Stimulated activated CD4-positive, alpha-beta T cell treated with anti-CD3 and anti-CD28 coated beads, Interleukin-4, amount 100 ng/mL, for 1 hour (primary cell): ENCODE measurements around the gene KRT71.

Experiments used
- DNase-seq: peaks from one replicate; pipeline ENCODE4 v3.0.0-alpha.2; 2020

The KRT71 gene

GRCh38 chr12:52575256-52575655, 22.3 kb upstream of the KRT71 start:
- DNase-seq = no peak

- DNase-seq = no peak
These were observed 20.8 kb upstream of the KRT71 start, which contains the start of gene KRT74 for GRCh38 chr12:52573743-52574142. Gene KRT74 (minus strand): TSS chr12:52573843. CDS start chr12:52573777, 66 bp downstream.

- no peak for DNase-seq
These were observed 20.4 kb upstream of the KRT71 start for GRCh38 chr12:52573306-52573705.

- no peak for DNase-seq
These were observed 17.6 kb upstream of the KRT71 start for GRCh38 chr12:52570511-52570910.

GRCh38 chr12:52568111-52568510, 15.2 kb upstream of the KRT71 start:
- DNase-seq = no peak

- DNase-seq = no peak
These were observed 13.9 kb upstream of the KRT71 start for GRCh38 chr12:52566847-52567291.

GRCh38 chr12:52564582-52564981, 11.6 kb upstream of the KRT71 start:
- DNase-seq = no peak

- no peak for DNase-seq
These were observed 9.0 kb upstream of the KRT71 start for GRCh38 chr12:52561880-52562449.

- DNase-seq = no peak
These were observed 7.0 kb upstream of the KRT71 start for GRCh38 chr12:52559979-52560378.

GRCh38 chr12:52558781-52559445, 6.0 kb upstream of the KRT71 start:
- DNase-seq = no peak

GRCh38 chr12:52557476-52557875, 4.5 kb upstream of the KRT71 start:
- no peak for DNase-seq

- DNase-seq = no peak
These were observed 2.6 kb upstream of the KRT71 start for GRCh38 chr12:52555577-52555976.

GRCh38 chr12:52552055-52552454, 890 bp downstream of the KRT71 start:
- no peak for DNase-seq

- DNase-seq = no peak
These were observed 1.6 kb downstream of the KRT71 start for GRCh38 chr12:52551216-52551865.

- no peak for DNase-seq
These were observed 6.8 kb downstream of the KRT71 start for GRCh38 chr12:52546126-52546525.

GRCh38 chr12:52543985-52544883, 8.7 kb downstream of the KRT71 start:
- no peak for DNase-seq

GRCh38 chr12:52542785-52543318, 10.1 kb downstream of the KRT71 start:
- DNase-seq = no peak

GRCh38 chr12:52542157-52542556, 10.8 kb downstream of the KRT71 start:
- DNase-seq = no peak

- no peak for DNase-seq
These were observed 11.2 kb downstream of the KRT71 start for GRCh38 chr12:52541709-52542108.

- no peak for DNase-seq
These were observed 12.4 kb downstream of the KRT71 start for GRCh38 chr12:52540531-52540930.

- DNase-seq = no peak
These were observed 13.1 kb downstream of the KRT71 start for GRCh38 chr12:52539821-52540173.

- DNase-seq = no peak
These were observed 13.7 kb downstream of the KRT71 start for GRCh38 chr12:52539083-52539820.
